Measurements from ENCODE around the gene POU2AF3. TPM values are rescaled to one million over a fixed set of nuclear protein-coding genes. Genes with fewer than 3 reads are reported as not detected.

The POU2AF3 gene
- total RNA-seq (2021) (2.7 to 3.0 TPM (median 3.0 TPM) in 3 replicates), Bru-seq, nascent RNA (percentile 46 among the genes with signal in this experiment)
- long read RNA-seq, experiment 1, partial matches to known transcripts = 0 of 2 reads
- long read RNA-seq, experiment 1, other reads (novel, unspliced or antisense) = 1 of 2 reads
- long read RNA-seq, experiment 2, partial matches to known transcripts = 2 of 4 reads
- long read RNA-seq, experiment 2, other reads (novel, unspliced or antisense) = 0 of 4 reads
- long read RNA-seq, experiment 3, partial matches to known transcripts = 0 of 1 reads
- long read RNA-seq, experiment 3, other reads (novel, unspliced or antisense) = 1 of 1 reads

- DNase-seq (ENCODE audit: low spot score) (peak; percentile 23), ATAC-seq (peak; percentile 43)
- POLR2A ChIA-PET = interaction anchor here (1.3 kb wide), 1 partner anchor 125 kb away, joined by 4 read pairs; no protein-coding TSS in a partner anchor
- Mint-ChIP-seq H3K4me1 (peaks cover 34% of the 10 kb centered on the region), H3K27ac (no peak within 1 kb of the TSS), H3K36me3 (no peaks in the 10 kb centered on the region), H3K9me3 (no peaks in the 10 kb centered on the region), H3K27me3 (ENCODE audit: low read depth) (peaks cover 26% of the 10 kb centered on the region), H3K4me3 (peak within 1 kb of the TSS; percentile 76)
- CTCF ChIA-PET = interaction anchor here (0.5 to 2.6 kb wide), 8 partner anchors 14 to 130 kb away, joined by 3 to 25 read pairs (median 4); no protein-coding TSS in a partner anchor
- TF ChIP-seq ETV6 (CRISPR knock-in tag; IDR thresholded peaks at IDR 0.05) (no peak), GRHL2 (CRISPR knock-in tag; IDR thresholded peaks at IDR 0.05; ENCODE audit: insufficient replicate concordance, severe bottlenecking) (no peak), ATF6 (CRISPR knock-in tag; IDR thresholded peaks at IDR 0.05) (no peak), AR (CRISPR knock-in tag; IDR thresholded peaks at IDR 0.05) (no peak), ERG (CRISPR knock-in tag; IDR thresholded peaks at IDR 0.05) (no peak), ZNF532 (CRISPR knock-in tag; IDR thresholded peaks at IDR 0.05; ENCODE audit: borderline replicate concordance) (no peak)
Measured at GRCh38 chr11:111298413-111299100, at the start of gene POU2AF3. TSS of gene POU2AF3 (plus strand) at chr11:111298546. CDS start at chr11:111298582, 36 bp downstream.

GRCh38 chr11:111250936-111251335 lies 47.4 kb upstream of the POU2AF3 start:
- ChIA-PET CTCF (no interaction called here), POLR2A (no interaction called here)
- no peak for ATAC-seq
- TF ChIP-seq FOXK1 (CRISPR knock-in tag; IDR thresholded peaks at IDR 0.05) (no peak), NR1H2 (CRISPR knock-in tag; IDR thresholded peaks at IDR 0.05) (no peak), ATF1 (CRISPR knock-in tag; IDR thresholded peaks at IDR 0.05) (no peak), ATF6 (CRISPR knock-in tag; IDR thresholded peaks at IDR 0.05) (no peak)
- Mint-ChIP-seq H3K27ac (no peak overlapping the region), H3K4me1 (no peaks in the 10 kb centered on the region), H3K36me3 (no peaks in the 10 kb centered on the region), H3K9me3 (no peaks in the 10 kb centered on the region), H3K4me3 (no peak overlapping the region), H3K27me3 (ENCODE audit: low read depth) (no peaks in the 10 kb centered on the region)
- no peak for DNase-seq (ENCODE audit: low spot score)

Data from WTC11 (cell line).